H1 (cell line): ENCODE results near the gene CHST8. TPM values are rescaled to one million over a fixed set of nuclear protein-coding genes. Genes with fewer than 3 reads are reported as not detected.

Experiments used
- CTCF ChIA-PET: fragments of 300-600 bp; sonication (Branson Sonifier 250); formaldehyde crosslinking; loops from one replicate; lab custom pipeline; 2021; ENCODE audit not compliant: partially characterized antibody; lab: Charles Lee
- POLR2A ChIA-PET: fragments of 300-600 bp; sonication (Branson Sonifier 250); formaldehyde crosslinking; loops from one replicate; lab custom pipeline; 2021; ENCODE audit warnings: inconsistent platforms; ENCODE audit not compliant: partially characterized antibody; lab: Charles Lee
- DNase-seq, 2 experiments: peaks; one replicate each; pipeline versions ENCODE4 v3.0.0 to v3.0.0-alpha.2; 2010 to 2022; ENCODE audit warnings: low spot score in 2 of 2, low read depth in 1 of 2, mixed read lengths in 1 of 2
- FAIRE-seq: peaks from 2 replicates; lab custom pipeline; 2011; peaks lifted over from hg19 to GRCh38; lab: Jason Lieb, UNC
- H2AFZ ChIP-seq: 2 replicates; pipeline ENCODE4 v1.8.1; 2012; ENCODE audit warnings: low read length, inconsistent platforms
- H2AK5ac ChIP-seq: 2 replicates; pipeline ENCODE4 v1.6.1; 2013; ENCODE audit warnings: low read depth, low read length
- H2BK120ac ChIP-seq: replicated peaks from 2 replicates; pipeline ENCODE3; 2013; ENCODE audit warnings: low read depth, low read length, inconsistent platforms
- H2BK12ac ChIP-seq: 2 replicates; pipeline ENCODE4 v1.6.1; 2013; ENCODE audit warnings: low read depth, low read length
- H2BK15ac ChIP-seq: 2 replicates; pipeline ENCODE4 v1.6.1; 2013; ENCODE audit warnings: low read length
- H2BK20ac ChIP-seq: 2 replicates; pipeline ENCODE4 v1.6.1; 2013; ENCODE audit warnings: low read length
- H2BK5ac ChIP-seq: 2 replicates; pipeline ENCODE4 v1.6.1; 2013; ENCODE audit warnings: low read depth, low read length
- H3K14ac ChIP-seq: 2 replicates; pipeline ENCODE4 v1.6.1; 2013; ENCODE audit warnings: inconsistent platforms; ENCODE audit not compliant: insufficient read length
- H3K18ac ChIP-seq: 2 replicates; pipeline ENCODE4 v1.6.1; 2013; ENCODE audit warnings: low read length; ENCODE audit errors: extremely low read depth
- H3K23ac ChIP-seq: 2 replicates; pipeline ENCODE4 v1.6.1; 2013; ENCODE audit warnings: inconsistent platforms; ENCODE audit not compliant: insufficient read length
- H3K23me2 ChIP-seq: 2 replicates; pipeline ENCODE4 v1.6.1; 2013; ENCODE audit warnings: low read depth, low read length
- H3K27ac ChIP-seq: 2 replicates; pipeline ENCODE4 v1.6.1; 2011; ENCODE audit warnings: low read depth, low read length, inconsistent platforms
- H3K27me3 ChIP-seq, 4 experiments: replicated peaks in 1 of 4; 1 replicate in 1 of 4; 2 replicates in 3 of 4; pipeline versions ENCODE4 v1.6.1 to v1.8.1; 2011 to 2013; ENCODE audit warnings: low read length in 3 of 4, mild to moderate bottlenecking in 3 of 4, inconsistent platforms in 2 of 4, mixed read lengths in 2 of 4, moderate library complexity in 1 of 4; ENCODE audit not compliant: control insufficient read depth in 3 of 4, insufficient read depth in 3 of 4; ENCODE audit errors: extremely low read depth in 1 of 4
- H3K36me3 ChIP-seq, 4 experiments: 2 replicates each; pipeline versions ENCODE4 v1.6.1 to v1.8.1; 2011 to 2013; ENCODE audit warnings: mild to moderate bottlenecking in 4 of 4, low read length in 3 of 4, moderate library complexity in 2 of 4, control low read depth in 1 of 4, inconsistent platforms in 1 of 4; ENCODE audit not compliant: insufficient read depth in 4 of 4, control insufficient read depth in 2 of 4
- H3K4ac ChIP-seq: replicated peaks from 2 replicates; pipeline ENCODE3; 2013; ENCODE audit warnings: low read length, low read depth, mixed read lengths, inconsistent platforms; ENCODE audit not compliant: insufficient read length
- H3K4me1 ChIP-seq, 4 experiments: replicated peaks in 1 of 4; 1 replicate in 1 of 4; 2 replicates in 3 of 4; pipeline versions ENCODE4 v1.6.1 to v1.8.1; 2011 to 2013; ENCODE audit warnings: low read length in 3 of 4, inconsistent platforms in 2 of 4, mixed read lengths in 1 of 4; ENCODE audit not compliant: insufficient read depth in 4 of 4, control insufficient read depth in 3 of 4
- H3K4me2 ChIP-seq, 2 experiments: 2 replicates each; pipeline versions ENCODE4 v1.6.1 to v1.8.1; 2011 to 2013; ENCODE audit warnings: low read depth in 2 of 2, low read length in 2 of 2, control low read depth in 1 of 2, inconsistent platforms in 1 of 2, mild to moderate bottlenecking in 1 of 2; ENCODE audit not compliant: insufficient read depth in 1 of 2
- H3K4me3 ChIP-seq, 4 experiments: fragments of 200-600, 300-600 bp in 1 of 4; sonication (generic), shearing (Covaris generic), sonication (Bioruptor Twin) in 1 of 4; 2 replicates each; pipeline versions ENCODE4 v1.5.1 to v1.8.1; 2011 to 2016; ENCODE audit warnings: low read length in 4 of 4, low read depth in 3 of 4, control low read depth in 2 of 4, inconsistent platforms in 2 of 4, mild to moderate bottlenecking in 2 of 4, mixed read lengths in 1 of 4, moderate library complexity in 1 of 4; ENCODE audit not compliant: insufficient read depth in 2 of 4; ENCODE audit errors: extremely low read depth in 1 of 4
- H3K56ac ChIP-seq: replicated peaks from 2 replicates; pipeline ENCODE3; 2013; ENCODE audit warnings: low read depth, mild to moderate bottlenecking, mixed read lengths, low read length, inconsistent platforms; ENCODE audit not compliant: insufficient read length
- H3K79me1 ChIP-seq: 2 replicates; pipeline ENCODE4 v1.6.1; 2013; ENCODE audit warnings: low read depth, low read length, control low read depth
- H3K79me2 ChIP-seq, 2 experiments: 2 replicates each; pipeline versions ENCODE4 v1.6.1 to v1.8.1; 2012 to 2013; ENCODE audit warnings: low read length in 2 of 2, mild to moderate bottlenecking in 2 of 2, inconsistent platforms in 1 of 2; ENCODE audit not compliant: insufficient read depth in 2 of 2, control insufficient read depth in 1 of 2
- H3K9ac ChIP-seq, 4 experiments: replicated peaks in 1 of 4; 1 replicate in 1 of 4; 2 replicates in 3 of 4; pipeline versions ENCODE4 v1.6.1 to v1.8.1; 2011 to 2013; ENCODE audit warnings: low read depth in 3 of 4, low read length in 3 of 4, control low read depth in 2 of 4, mild to moderate bottlenecking in 2 of 4, moderate library complexity in 2 of 4, inconsistent platforms in 1 of 4; ENCODE audit errors: extremely low read depth in 1 of 4
- H3K9me3 ChIP-seq, 2 experiments: 2 replicates each; pipeline versions ENCODE4 v1.6.1 to v1.8.1; 2012 to 2013; ENCODE audit warnings: mild to moderate bottlenecking in 2 of 2, moderate library complexity in 2 of 2, control low read depth in 1 of 2, inconsistent platforms in 1 of 2, low read depth in 1 of 2, low read length in 1 of 2, mixed read lengths in 1 of 2; ENCODE audit not compliant: insufficient read depth in 2 of 2
- H4K20me1 ChIP-seq, 2 experiments: replicated peaks in 1 of 2; 2 replicates each; pipeline versions ENCODE3 to v1.8.1; 2011 to 2013; ENCODE audit warnings: inconsistent platforms in 2 of 2, low read length in 2 of 2, mild to moderate bottlenecking in 1 of 2; ENCODE audit not compliant: insufficient read depth in 2 of 2, control insufficient read depth in 1 of 2
- H4K5ac ChIP-seq: 2 replicates; pipeline ENCODE4 v1.6.1; 2013; ENCODE audit warnings: low read length, low read depth, mixed read lengths, inconsistent platforms; ENCODE audit not compliant: insufficient read length
- H4K8ac ChIP-seq: 2 replicates; pipeline ENCODE4 v1.8.0; 2013; ENCODE audit warnings: mild to moderate bottlenecking, moderate library complexity, low read length, inconsistent platforms; ENCODE audit not compliant: insufficient read depth; ENCODE audit errors: extremely low read depth
- H4K91ac ChIP-seq: replicated peaks from 2 replicates; pipeline ENCODE3; 2013; ENCODE audit warnings: low read length, mixed read lengths, inconsistent platforms; ENCODE audit not compliant: insufficient read length
- CBX5 ChIP-seq: fragments of 300-800, 300-1000 bp; sonication (generic); IDR thresholded peaks from 2 replicates; pipeline ENCODE4 v1.7.1; 2016; ENCODE audit warnings: antibody characterized with exemption, low read length, low read depth
- CHD1 ChIP-seq: IDR thresholded peaks from 2 replicates; pipeline ENCODE4 v1.6.1; 2012; ENCODE audit warnings: low read depth, low read length, improper control_type of control experiment
- GABPA ChIP-seq: IDR thresholded peaks from 2 replicates; pipeline ENCODE4 v1.6.1; 2011; ENCODE audit warnings: mild to moderate bottlenecking, low read length, moderate library complexity, borderline replicate concordance; ENCODE audit not compliant: insufficient read depth
- KDM5A ChIP-seq: fragments of 200-600 bp; IDR thresholded peaks from 2 replicates; pipeline ENCODE4 v1.7.1; 2012; ENCODE audit warnings: mild to moderate bottlenecking, low read length, inconsistent platforms, mixed read lengths
- NRF1 ChIP-seq: IDR thresholded peaks from 2 replicates; pipeline ENCODE4 v1.6.1; 2011; ENCODE audit warnings: mild to moderate bottlenecking, low read depth, low read length, improper control_type of control experiment
- RBBP5 ChIP-seq: IDR thresholded peaks from 2 replicates; pipeline ENCODE4 v1.7.1; 2012; ENCODE audit warnings: low read depth, mild to moderate bottlenecking, inconsistent platforms, low read length, moderate library complexity, borderline replicate concordance
- SUZ12 ChIP-seq: fragments of 200-600 bp; sonication (generic); IDR thresholded peaks from 2 replicates; pipeline ENCODE4 v1.6.1; 2012; ENCODE audit warnings: mild to moderate bottlenecking, inconsistent platforms, low read length, moderate library complexity, mixed read lengths
- TEAD4 ChIP-seq: IDR thresholded peaks from 2 replicates; pipeline ENCODE4 v1.6.1; 2012; ENCODE audit warnings: low read depth, low read length, inconsistent platforms, mixed read lengths
- YY1 ChIP-seq: IDR thresholded peaks from 2 replicates; pipeline ENCODE4 v1.6.1; 2011; ENCODE audit warnings: low read depth, mild to moderate bottlenecking, low read length
- ZNF274 ChIP-seq: IDR thresholded peaks from 2 replicates; pipeline ENCODE4 v1.7.0; 2012; ENCODE audit warnings: low read length, borderline replicate concordance; ENCODE audit errors: extremely low read depth
- WGBS, 2 experiments: shearing (Covaris generic) in 1 of 2; methylation state at CpG; one replicate each; pipeline versions ENCODE4 v1.1.6 to v1.1.7; 2013 to 2015; ENCODE audit warnings: low lambda C conversion rate in 2 of 2, mixed read lengths in 2 of 2, inconsistent platforms in 1 of 2, low coverage in 1 of 2, missing lambda C conversion rate in 1 of 2; ENCODE audit not compliant: insufficient replicate concordance in 2 of 2, insufficient coverage in 1 of 2, insufficient read length in 1 of 2; ENCODE audit errors: extremely low coverage in 1 of 2, missing lambda C conversion rate in 1 of 2; 5-methylcytosine and 5-hydroxymethylcytosine counted together
- polyA plus RNA-seq, 7 experiments: library from polyadenylated mRNA; depleted of rRNA in 3 of 7; stranded (reverse) in 5 of 7; unstranded in 2 of 7; fragments of >200 nt in 5 of 7; fragments of 200-250 nt in 2 of 7; gene quantifications; 1 replicate in 5 of 7; 2 replicates in 1 of 7; 4 replicates in 1 of 7; pipeline versions ENCODE4 v1.2.1 to v1.2.3, GENCODE V29; 2011 to 2013; ENCODE audit warnings: missing spikeins in 2 of 7, mixed read lengths in 2 of 7
- total RNA-seq: library from RNA; stranded (reverse); fragmentation: NEBNext Ultra II Directional; extraction: Animal tissue kit (Norgen Biotek cat#: 25700); gene quantifications from 2 replicates; pipeline ENCODE4 v1.2.1, GENCODE V29; 2021

The CHST8 gene
- total and polyA plus RNA-seq, 2 of the 8 experiments (the other 6 are each of a cell fraction or from before 2014, with no cell fraction given): 10.8 to 28.2 TPM

GRCh38 chr19:33758541-33759013 lies 136.8 kb downstream of the CHST8 start:
- H2BK20ac ChIP-seq: no peak overlapping the region
- H3K14ac ChIP-seq: no peak overlapping the region
- H3K27ac ChIP-seq: no peak overlapping the region
- H4K8ac ChIP-seq: no peak overlapping the region
- no peaks in the 10 kb centered on the region for H3K79me2 ChIP-seq
- DNase-seq (no peak), FAIRE-seq (no peak)
- no peak overlapping the region for H3K56ac ChIP-seq
- H3K4me1 ChIP-seq: peaks cover 0 to 3% (median under 1%) of the 10 kb centered on the region in 4 experiments; a peak in 3 of 7 replicates
- H3K4me3 ChIP-seq: no peak overlapping the region
- no peak overlapping the region for H3K18ac ChIP-seq
- POLR2A ChIA-PET: interaction anchor here (0.9 kb wide), 1 partner anchor 11 kb away, joined by 3 read pairs; no protein-coding TSS in a partner anchor
- H3K9ac ChIP-seq: no peak overlapping the region
- H2AFZ ChIP-seq: no peak overlapping the region
- no peak overlapping the region for H3K4ac ChIP-seq
- 87% methylated on average over 12 of the region's 12 CpGs; no CpG with 5 or more reads in 1 of the 2 experiments for WGBS, 2 experiments
- no peak overlapping the region for H2BK15ac ChIP-seq
- H3K9me3 ChIP-seq: no peaks in the 10 kb centered on the region
- H3K23me2 ChIP-seq: no peaks in the 10 kb centered on the region; the same call in 1 of the 2 replicates
- CTCF ChIA-PET: interaction anchor here (1.3 to 4.7 kb wide), 3 partner anchors 11 to 512 kb away, joined by 3 to 47 read pairs (median 4); no protein-coding TSS in a partner anchor
- no peak overlapping the region for H4K5ac ChIP-seq
- no peak overlapping the region for H3K23ac ChIP-seq
- H3K4me2 ChIP-seq: no peak overlapping the region
- H3K27me3 ChIP-seq: no peaks in the 10 kb centered on the region
- H3K79me1 ChIP-seq: no peaks in the 10 kb centered on the region
- H2BK120ac ChIP-seq: no peak overlapping the region
- no peak overlapping the region for H2BK5ac ChIP-seq
- no peaks in the 10 kb centered on the region for H4K20me1 ChIP-seq
- no peak overlapping the region for H2AK5ac ChIP-seq
- H2BK12ac ChIP-seq: 0 out of 2 replicates have a peak overlapping the region, but pooled peaks have one; percentile 27
- no peaks in the 10 kb centered on the region; a peak in 1 of 8 replicates for H3K36me3 ChIP-seq
- no peak overlapping the region for H4K91ac ChIP-seq
- TF ChIP-seq KDM5A (no peak), ZNF274 (no peak), TEAD4 (no peak), GABPA (no peak), SUZ12 (no peak), CBX5 (no peak), NRF1 (no peak), RBBP5 (no peak), CHD1 (no peak), YY1 (no peak)
